ENCODE results near the gene INPP4B.

The INPP4B gene

GRCh38 chr4:142379277-142380051, 466.6 kb downstream of the INPP4B start:
- DNase-seq (ENCODE audit: low read depth in 3 of 3): no peak

DNA sequence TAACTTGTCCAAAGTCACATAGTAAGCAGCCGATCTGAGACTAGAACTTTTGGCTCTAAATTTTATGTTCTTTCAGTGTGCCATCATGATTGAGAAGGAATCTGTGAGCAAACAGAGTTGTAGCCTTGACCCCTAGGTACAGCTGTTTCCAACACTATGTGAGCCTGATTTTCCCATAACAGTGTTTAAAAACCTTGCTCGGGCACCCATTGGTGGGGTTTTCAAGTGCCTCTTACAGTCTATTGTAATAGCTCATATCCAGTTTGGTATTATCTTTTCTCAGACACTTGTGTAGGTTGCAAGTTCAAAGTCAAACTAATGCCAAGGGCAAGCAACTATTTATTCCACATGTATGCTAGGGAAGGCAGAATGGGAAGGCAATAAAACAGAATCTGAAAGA, 467.9 kb downstream of the INPP4B start:
- DNase-seq (ENCODE audit: low read depth in 3 of 3): no peak

GRCh38 chr4:142377342-142378091, 468.6 kb downstream of the INPP4B start:
- no peak for DNase-seq (ENCODE audit: low read depth in 3 of 3)

DNA sequence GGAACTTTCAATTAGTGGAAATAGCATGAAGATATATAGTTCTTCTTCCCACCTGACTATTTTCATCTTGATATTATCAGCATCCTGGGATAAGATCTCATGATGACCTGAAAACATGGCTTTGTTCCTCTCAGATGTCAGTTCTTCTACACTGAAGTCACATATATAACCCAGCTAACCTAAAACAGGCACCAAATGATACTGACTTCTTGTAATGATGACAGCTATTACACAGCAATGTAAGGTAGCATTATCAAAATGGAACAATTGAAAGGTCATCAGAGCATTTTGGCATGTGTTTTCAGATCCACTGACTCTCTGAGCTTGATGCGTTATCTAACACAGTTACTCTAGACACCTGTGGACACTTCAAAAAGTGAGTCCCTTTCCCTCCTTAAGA, 469.9 kb downstream of the INPP4B start:
- no peak for DNase-seq (ENCODE audit: low read depth in 3 of 3)

DNA sequence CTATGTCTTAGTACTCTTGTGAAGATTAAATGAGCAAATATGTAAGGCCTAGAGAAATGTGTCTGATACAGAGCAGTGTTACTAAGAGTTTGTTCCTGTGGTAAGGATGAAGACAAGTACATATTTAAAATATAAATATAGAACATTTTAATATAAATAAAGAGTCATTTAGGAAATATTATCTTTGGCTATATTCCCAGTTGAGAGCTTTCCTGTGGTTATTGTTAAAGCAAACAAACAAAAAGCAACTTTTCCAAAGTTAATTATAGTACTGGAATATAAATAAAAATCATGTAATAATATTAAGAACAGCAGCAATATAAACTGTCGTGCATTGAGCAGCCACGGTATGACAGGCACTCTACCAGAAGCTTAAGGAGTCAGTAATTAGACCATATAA, 472.5 kb downstream of the INPP4B start:
- no peak for DNase-seq (ENCODE audit: low read depth in 3 of 3)

DNA sequence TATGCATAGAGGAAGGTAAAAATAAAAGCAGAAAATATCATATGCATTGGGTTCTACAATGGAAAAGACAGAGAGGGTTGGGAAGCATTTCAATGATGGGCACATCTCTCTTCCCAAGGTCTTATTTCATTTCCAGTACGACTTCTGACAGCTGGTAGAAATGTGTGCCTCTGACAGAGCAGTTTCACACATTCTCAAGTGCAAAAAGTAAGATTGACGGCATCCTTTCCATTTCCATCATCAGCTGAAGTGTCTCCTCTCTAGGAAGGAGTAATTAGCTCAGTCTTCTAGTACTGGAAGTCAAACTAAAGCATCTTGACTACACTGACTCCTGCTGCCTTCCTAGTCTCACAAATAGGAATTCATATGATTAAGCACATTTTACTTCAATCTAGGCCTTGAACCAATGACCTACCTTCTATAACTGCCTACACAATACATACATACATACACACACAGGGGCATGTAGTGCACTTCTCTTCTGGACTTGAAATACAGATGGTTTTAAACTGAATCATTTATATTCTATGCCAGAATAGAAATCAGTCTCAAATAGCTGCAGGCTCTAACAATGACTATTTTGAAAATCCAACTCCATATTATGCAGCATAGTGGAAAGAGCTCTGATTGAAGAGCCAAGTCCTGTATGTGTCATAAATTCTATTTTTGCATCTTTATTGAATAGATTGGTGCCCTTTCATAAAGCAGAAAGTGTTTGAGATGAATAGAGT, 473.4 kb downstream of the INPP4B start:
- DNase-seq (ENCODE audit: low read depth in 3 of 3): no peak

- no peak for DNase-seq (ENCODE audit: low read depth in 3 of 3)
Measured at GRCh38 chr4:142369141-142369540, 477.0 kb downstream of the INPP4B start.

GRCh38 chr4:142367418-142368180, 478.5 kb downstream of the INPP4B start:
- DNase-seq (ENCODE audit: low read depth in 3 of 3): no peak

- no peak for DNase-seq (ENCODE audit: low read depth in 3 of 3)
Measured at GRCh38 chr4:142366769-142367181, 479.3 kb downstream of the INPP4B start.

GRCh38 chr4:142365391-142365790, 480.7 kb downstream of the INPP4B start:
- no peak for DNase-seq (ENCODE audit: low read depth in 3 of 3)

DNA sequence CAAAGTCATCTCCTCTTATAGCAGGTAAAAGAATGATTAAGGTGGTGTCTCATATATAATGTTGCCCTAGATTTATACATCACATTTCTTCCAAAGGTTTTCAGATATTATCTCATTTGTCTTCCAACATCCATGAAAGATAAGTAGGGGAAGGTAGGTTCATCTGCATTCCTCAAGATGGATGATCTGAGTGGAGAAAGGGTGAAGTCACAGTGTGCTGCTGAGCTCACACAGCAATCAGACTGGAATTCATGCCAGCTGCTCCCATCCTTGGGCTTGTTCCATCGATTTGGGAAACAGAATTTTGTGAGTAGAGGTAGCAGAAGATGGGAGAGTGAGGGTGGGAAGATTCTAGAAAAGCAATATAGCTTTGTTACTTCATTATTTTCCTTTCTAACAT, 482.4 kb downstream of the INPP4B start:
- DNase-seq (ENCODE audit: low read depth in 3 of 3): no peak

GRCh38 chr4:142361981-142362380, 484.1 kb downstream of the INPP4B start:
- DNase-seq (ENCODE audit: low read depth in 3 of 3): no peak

DNA sequence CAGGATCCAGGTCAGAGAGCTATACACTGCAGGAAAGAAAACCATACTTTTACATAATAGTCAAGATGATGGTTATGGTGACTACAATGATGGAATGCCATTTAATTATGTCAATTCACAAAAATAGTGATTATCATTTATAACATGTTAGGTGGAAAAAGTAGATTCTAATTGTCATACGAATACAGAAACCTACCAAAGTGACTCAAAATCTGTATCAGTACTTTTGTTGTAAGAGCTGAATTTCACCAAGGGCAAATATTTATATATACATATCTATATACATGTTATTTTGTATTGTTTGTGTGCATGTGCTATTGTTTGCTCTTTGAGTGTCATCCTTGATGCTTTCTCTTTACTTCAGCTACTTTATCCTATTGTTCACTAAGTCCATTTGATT, 485.4 kb downstream of the INPP4B start:
- no peak for DNase-seq (ENCODE audit: low read depth in 3 of 3)

GRCh38 chr4:142358656-142359055, 487.4 kb downstream of the INPP4B start:
- no peak for DNase-seq (ENCODE audit: low read depth in 3 of 3)

DNA sequence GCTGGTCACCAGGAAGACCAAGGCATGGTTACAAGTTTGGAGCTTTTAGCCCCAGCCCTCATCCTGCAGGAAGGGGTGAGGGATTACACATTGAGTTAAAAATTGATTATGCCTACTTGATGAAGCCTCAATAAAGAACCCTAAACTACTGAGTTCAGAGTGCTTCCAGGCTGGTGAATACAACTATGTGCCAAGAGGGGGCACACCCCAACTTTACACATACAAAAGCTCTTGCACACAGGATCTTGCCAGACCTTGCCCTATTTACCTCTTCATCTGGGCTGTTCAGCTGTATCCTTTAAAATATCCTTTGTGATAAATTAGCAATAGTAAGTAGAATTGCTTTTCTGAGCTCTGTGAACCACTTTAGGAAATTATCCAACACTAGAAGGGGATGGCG, 489.3 kb downstream of the INPP4B start:
- DNase-seq (ENCODE audit: low read depth in 3 of 3): no peak

DNA sequence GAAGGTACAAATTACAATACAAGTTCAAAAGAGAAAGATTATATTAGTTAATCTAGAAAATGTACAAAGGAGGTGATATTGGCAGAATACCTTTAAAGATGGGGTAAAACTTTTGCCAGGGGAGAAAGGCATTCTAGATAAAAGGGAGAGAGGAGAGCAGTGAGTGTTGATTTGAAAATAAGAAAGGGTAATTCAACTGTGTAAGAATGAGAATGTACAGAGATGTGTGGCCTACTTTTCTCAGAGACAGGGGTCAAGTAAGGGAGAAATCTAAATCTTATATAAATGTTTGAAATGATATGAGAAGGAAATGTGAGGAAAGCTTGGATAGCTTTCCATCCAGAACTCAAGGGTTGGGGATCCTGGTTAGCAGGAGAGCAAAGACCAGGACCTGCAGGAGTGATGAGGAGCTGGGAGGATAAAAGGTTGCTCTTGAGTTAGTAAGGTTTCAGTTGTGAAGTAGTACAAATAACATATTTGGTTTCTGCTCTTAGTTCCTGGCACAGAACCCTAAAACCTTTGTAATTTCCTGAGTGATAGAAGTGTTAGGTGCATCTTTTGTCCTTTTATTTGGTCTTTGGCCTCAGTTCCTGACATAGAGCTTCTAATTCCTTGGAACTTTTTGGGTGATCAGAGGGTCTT, 489.9 kb downstream of the INPP4B start:
- no peak for DNase-seq (ENCODE audit: low read depth in 3 of 3)

DNA sequence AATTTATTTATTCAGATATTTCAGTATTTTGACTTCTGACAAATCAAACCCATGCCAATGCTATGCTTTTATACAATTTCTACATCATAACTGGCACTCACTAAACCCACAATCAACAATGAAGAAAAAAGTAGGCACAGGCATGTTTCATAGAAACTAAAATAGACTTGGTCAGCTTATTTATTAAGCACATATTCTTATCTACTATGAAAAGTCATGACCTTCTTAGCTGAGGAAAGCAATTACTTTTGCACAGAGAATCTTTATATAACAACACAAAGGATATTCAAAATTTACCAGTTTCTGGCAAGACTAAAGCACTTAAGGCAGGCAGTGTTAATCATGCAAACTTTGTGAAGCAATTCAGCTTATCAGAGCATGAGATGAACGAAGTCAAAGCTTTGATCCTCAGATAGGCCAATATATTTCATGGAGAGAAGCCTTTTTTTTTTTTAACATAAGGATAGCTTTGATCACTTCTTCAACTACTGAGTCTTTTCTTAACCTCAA, 490.6 kb downstream of the INPP4B start:
- DNase-seq (ENCODE audit: low read depth in 3 of 3): no peak

GRCh38 chr4:142354794-142355420, 491.2 kb downstream of the INPP4B start:
- DNase-seq (ENCODE audit: low read depth in 3 of 3): no peak

DNA sequence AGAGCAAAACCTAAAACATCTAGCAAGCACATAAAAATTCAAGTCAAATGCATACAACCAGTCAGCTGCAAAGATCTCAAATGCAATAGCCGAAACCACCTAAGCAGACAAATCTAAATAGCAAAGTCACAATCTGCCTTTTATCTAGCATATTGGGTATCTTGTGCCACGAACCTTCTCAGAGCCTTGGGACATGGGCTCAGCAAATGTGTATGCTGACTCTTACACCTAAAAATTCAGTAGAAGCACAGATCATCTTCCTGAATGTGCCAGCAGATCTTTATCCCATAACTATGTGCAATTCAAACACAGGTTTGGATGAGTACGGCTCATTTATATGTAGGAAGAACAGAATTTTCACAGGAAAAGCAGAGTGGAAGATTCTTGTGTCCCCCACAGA, 492.1 kb downstream of the INPP4B start:
- DNase-seq (ENCODE audit: low read depth in 3 of 3): no peak

- no peak for DNase-seq (ENCODE audit: low read depth in 3 of 3)
Measured at GRCh38 chr4:142353149-142353738, 492.9 kb downstream of the INPP4B start.
